GM13977 (cell line): ENCODE measurements around the gene CD8A.
"Not testable (repeated sequence)": the region's sequence is repeated elsewhere in the genome, so short reads cannot be mapped to it uniquely, and the experiment has no call there.

Experiments used
- DNase-seq: peaks from one replicate; pipeline ENCODE4 v3.0.0; 2012; ENCODE audit warnings: low spot score
- CTCF ChIP-seq: IDR thresholded peaks from 2 replicates; pipeline ENCODE4 v1.5.1; 2012; ENCODE audit warnings: mild to moderate bottlenecking, control low read depth; ENCODE audit not compliant: insufficient read depth; ENCODE audit errors: extremely low read depth, missing control alignments
- in situ Hi-C: fragments of 300-500 bp; cut with MboI; formaldehyde crosslinking; loops from one replicate; pipeline ENCODE4 v1.12.0; 2022; ENCODE audit warnings: low sequenced_read_pairs, low pct_unique_long_range_greater_than_20kb, mixed read lengths, inconsistent platforms; ENCODE audit not compliant: unreplicated experiment

CD8A gene

GRCh38 chr2:86752934-86753333 lies 37.8 kb downstream of the CD8A start:
- in situ Hi-C loops, result no loop called here
- DNase-seq, result no peak
- TF ChIP-seq CTCF, result no peak

DNA sequence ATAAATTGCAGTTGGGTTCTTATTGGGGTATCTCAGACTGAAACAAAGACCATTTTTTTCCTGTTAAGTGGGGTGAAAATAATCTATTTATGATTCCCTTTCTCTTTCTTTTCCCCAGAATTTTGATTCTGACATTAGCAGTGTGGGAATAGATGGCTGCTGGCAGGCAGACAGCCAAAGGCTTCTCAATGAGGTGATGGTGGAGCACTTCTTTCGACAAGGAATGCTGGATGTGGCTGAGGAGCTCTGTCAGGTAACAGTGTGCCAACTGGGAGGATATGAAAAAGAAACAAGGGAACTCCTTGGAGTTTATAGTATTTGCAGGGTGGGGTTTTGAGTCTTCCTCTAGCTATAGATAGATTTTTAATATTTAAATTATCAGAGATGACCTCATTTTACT lies 38.9 kb downstream of the CD8A start:
- in situ Hi-C loops, result no loop called here
- no peak for DNase-seq
- no peak for TF ChIP-seq CTCF

- in situ Hi-C loops, result no loop called here
- TF ChIP-seq CTCF, result no peak
- no peak for DNase-seq
Measured at GRCh38 chr2:86750240-86750839, 40.4 kb downstream of the CD8A start.

- in situ Hi-C loops, result no loop called here
- no peak for TF ChIP-seq CTCF
- peak; percentile 17 for DNase-seq
Measured at GRCh38 chr2:86747711-86748639, 42.7 kb downstream of the CD8A start.

DNA sequence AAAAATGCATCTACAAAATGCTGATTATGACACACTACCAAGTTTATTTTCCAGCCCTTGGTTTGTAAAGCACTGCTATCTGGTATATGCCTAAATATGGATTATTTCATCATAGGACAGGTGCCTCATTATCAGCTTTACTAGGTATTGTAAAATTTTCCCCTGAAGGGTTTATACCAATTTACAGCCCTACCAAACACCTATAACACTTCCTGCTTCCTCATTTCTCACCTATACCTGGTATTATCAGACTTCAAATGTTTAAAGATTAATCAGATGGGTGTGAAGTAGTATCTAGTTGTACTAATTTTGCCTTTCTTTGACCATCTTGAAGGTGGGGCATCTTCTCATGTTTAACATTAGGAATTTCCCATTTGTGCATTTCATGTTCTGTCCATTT lies 43.8 kb downstream of the CD8A start:
- in situ Hi-C loops, result no loop called here
- no peak for TF ChIP-seq CTCF
- no peak for DNase-seq

DNA sequence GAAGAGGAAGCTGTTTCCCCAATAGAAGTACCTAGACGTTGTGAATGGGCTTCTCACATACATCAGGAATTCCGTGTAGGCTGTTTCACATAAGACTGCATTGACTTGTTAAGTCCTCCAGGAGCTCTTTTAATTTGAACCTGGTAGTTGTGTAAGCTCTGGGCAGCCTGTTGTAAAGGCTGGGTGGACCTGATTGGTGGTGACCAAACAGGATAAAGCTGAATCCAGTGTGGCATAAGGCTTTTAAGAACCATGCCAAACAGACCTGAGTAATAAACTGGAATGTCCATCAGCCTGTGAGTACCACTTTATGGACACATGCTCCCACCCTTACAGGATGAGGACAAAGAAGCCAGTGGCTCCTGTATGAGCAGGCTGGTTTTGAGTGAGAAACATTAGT lies 46.6 kb downstream of the CD8A start:
- no peak for DNase-seq
- TF ChIP-seq CTCF, result no peak
- in situ Hi-C loops, result no loop called here

DNA sequence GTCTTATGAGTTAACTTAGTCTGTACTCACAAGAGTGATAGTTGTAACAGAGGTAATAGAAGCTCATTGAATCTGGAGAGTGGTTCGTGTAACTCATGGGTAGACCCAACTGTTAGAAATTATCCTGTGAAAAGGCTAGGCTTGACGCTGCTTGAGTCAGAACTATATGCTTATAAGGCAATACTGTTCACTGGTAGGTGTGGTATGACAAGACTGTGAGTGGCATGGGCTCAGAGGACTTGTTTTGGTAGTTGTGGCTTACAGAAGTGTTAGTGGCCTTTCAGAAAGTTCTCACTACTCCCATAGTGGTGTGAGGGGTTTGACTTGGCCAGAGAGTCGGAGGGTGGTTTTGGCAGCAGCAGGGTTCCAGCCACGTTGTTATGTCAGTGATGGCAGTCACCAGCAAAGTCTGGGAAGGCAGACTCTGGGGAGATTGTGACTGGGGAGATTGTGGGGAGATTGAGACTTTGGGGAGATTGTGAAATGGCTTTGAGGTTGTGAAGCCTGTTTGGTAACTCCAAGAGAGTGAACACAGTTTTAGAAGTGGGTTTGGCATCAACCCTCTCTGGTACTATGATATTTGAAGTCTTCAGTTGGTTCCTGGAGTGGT lies 48.7 kb downstream of the CD8A start:
- DNase-seq, in situ Hi-C loops: not testable (repeated sequence)

DNA sequence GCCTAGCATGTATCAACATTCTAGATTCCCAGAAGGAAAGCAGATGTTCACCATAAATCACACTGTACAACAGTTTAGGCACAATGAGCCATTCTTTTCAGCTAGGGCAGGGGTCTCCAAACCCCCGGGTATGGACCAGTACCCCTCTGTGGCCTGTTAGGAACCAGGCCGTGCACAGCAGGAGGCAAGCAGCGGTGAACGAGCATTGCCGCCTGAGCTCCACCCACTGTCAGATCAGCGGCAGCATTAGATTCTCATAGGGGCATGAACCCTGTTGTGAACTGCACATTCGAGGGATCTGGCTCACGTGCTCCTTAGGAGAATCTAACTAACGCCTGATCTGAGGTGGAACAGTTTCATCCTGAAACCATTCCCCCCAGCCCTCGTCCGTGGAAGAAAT lies 50.8 kb downstream of the CD8A start:
- in situ Hi-C loops, result not testable (repeated sequence)

GRCh38 chr2:86739485-86739884 lies 51.2 kb downstream of the CD8A start:
- in situ Hi-C loops, DNase-seq: not testable (repeated sequence)

More for the DNA sequence above, 50.8 kb downstream of the CD8A start:
- not testable (repeated sequence) for DNase-seq

GRCh38 chr2:86734896-86735295 lies 55.8 kb downstream of the CD8A start:
- in situ Hi-C loops, DNase-seq: not testable (repeated sequence)
